ENCODE results near the gene MPHOSPH9.

The MPHOSPH9 gene

GRCh38 chr12:123149501-123150274 lies 83.3 kb downstream of the MPHOSPH9 start:
- no peak for DNase-seq

GRCh38 chr12:123149088-123149487 lies 83.9 kb downstream of the MPHOSPH9 start:
- DNase-seq, result no peak

- no peak for DNase-seq
Observed at GRCh38 chr12:123148655-123149054, 84.3 kb downstream of the MPHOSPH9 start.

- no peak for DNase-seq
Observed at GRCh38 chr12:123148223-123148622, 84.7 kb downstream of the MPHOSPH9 start.

- DNase-seq, result no peak
Observed at GRCh38 chr12:123145211-123145610, 87.7 kb downstream of the MPHOSPH9 start.

GRCh38 chr12:123143736-123144461 lies 89.0 kb downstream of the MPHOSPH9 start:
- DNase-seq, result no peak

- no peak for DNase-seq
Observed at GRCh38 chr12:123142921-123143735, 89.8 kb downstream of the MPHOSPH9 start.

- DNase-seq, result no peak
Observed at GRCh38 chr12:123142518-123142840, 90.5 kb downstream of the MPHOSPH9 start.

- DNase-seq, result peak; percentile 15
Observed at GRCh38 chr12:123141615-123142517, 91.1 kb downstream of the MPHOSPH9 start.

- DNase-seq, result no peak
Observed at GRCh38 chr12:123140676-123141614, 92.0 kb downstream of the MPHOSPH9 start.

- no peak for DNase-seq
Observed at GRCh38 chr12:123139926-123140675, 92.8 kb downstream of the MPHOSPH9 start.

- DNase-seq, result no peak
Observed at GRCh38 chr12:123135688-123136087, 97.3 kb downstream of the MPHOSPH9 start.

GRCh38 chr12:123134826-123135225 lies 98.1 kb downstream of the MPHOSPH9 start:
- no peak for DNase-seq

GRCh38 chr12:123134271-123134671 lies 98.7 kb downstream of the MPHOSPH9 start:
- DNase-seq, result no peak

GRCh38 chr12:123133701-123134100 lies 99.2 kb downstream of the MPHOSPH9 start:
- DNase-seq, result no peak

GRCh38 chr12:123132951-123133619 lies 99.9 kb downstream of the MPHOSPH9 start:
- DNase-seq, result no peak

GRCh38 chr12:123131879-123132402 lies 101.0 kb downstream of the MPHOSPH9 start:
- peak; percentile 56 for DNase-seq

GRCh38 chr12:123131291-123131832 lies 101.6 kb downstream of the MPHOSPH9 start:
- DNase-seq, result no peak

- no peak for DNase-seq
Observed at GRCh38 chr12:123129621-123130020, 103.3 kb downstream of the MPHOSPH9 start.

- DNase-seq, result no peak
Observed at GRCh38 chr12:123127182-123127495, 105.8 kb downstream of the MPHOSPH9 start.
